Medulla oblongata (tissue), 1 donor: ENCODE results near the gene BEGAIN.
A peak's percentile ranks its signal among the peaks of the same experiment; 100 is the strongest.

Source experiments
- DNase-seq: peaks from one replicate; pipeline ENCODE4 v3.0.0-alpha.2; 2015; ENCODE audit errors: extremely low spot score

The BEGAIN gene, protein sequence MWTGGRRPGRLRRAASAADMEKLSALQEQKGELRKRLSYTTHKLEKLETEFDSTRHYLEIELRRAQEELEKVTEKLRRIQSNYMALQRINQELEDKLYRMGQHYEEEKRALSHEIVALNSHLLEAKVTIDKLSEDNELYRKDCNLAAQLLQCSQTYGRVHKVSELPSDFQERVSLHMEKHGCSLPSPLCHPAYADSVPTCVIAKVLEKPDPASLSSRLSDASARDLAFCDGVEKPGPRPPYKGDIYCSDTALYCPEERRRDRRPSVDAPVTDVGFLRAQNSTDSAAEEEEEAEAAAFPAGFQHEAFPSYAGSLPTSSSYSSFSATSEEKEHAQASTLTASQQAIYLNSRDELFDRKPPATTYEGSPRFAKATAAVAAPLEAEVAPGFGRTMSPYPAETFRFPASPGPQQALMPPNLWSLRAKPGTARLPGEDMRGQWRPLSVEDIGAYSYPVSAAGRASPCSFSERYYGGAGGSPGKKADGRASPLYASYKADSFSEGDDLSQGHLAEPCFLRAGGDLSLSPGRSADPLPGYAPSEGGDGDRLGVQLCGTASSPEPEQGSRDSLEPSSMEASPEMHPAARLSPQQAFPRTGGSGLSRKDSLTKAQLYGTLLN

DNA sequence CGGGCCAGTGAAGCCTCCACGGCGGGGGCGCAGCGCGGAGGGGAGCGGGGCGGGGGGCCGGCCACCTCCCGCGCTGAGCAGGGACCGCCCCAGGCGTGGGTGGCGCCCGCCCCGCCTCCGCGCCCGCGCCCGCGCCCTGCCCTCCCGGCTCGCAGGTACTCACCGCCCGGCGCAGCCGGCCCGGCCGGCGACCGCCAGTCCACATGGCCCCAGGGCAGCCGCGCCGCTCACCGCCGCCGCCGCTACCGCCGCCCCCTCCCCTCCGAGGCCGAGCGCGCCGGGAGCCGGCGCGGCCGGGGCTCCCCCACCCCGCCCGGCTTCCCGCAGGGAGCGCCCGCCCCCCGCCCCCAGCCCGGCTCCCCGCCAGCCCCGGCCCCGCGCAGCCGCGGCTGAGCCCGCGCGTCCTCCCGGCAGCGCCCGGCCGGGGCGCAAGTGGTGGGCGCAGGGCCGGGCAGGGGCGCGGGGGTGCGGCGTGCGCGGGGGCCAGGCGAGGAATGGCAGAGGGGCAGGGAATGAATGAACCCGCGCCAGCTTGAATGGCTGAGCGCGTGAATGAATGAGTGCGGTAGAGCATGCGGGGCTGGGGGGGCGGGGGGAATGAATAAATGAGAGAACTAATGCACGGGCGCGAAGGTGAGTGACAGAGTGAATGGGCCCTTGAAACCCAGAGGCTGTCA is at the start of gene BEGAIN:
Gene BEGAIN (minus strand): TSS at position 332 of the 677 bp plus-strand sequence. CDS start 127 bp downstream, at position 205.
- no peak for DNase-seq

DNA sequence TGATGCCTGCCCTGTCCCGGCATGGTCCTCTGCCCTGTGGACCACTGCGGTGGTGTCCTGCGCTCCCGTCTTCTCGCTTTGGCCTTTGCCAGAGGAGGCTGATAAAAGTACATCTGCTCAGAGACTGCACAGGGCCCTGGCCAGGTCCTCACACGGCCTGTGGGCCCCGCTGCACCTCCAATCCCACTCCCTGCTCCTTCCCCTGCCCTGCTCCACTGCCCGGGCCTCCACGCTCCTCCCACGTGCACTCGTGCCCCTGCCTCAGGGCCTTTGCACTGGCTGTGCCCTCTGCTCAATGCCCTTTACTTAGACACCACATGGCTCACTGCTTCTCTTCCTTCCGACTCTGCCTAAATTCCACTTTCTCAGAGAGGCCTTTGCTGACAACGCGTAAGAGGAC is 49.3 kb upstream of the BEGAIN start:
- DNase-seq: no peak

DNA sequence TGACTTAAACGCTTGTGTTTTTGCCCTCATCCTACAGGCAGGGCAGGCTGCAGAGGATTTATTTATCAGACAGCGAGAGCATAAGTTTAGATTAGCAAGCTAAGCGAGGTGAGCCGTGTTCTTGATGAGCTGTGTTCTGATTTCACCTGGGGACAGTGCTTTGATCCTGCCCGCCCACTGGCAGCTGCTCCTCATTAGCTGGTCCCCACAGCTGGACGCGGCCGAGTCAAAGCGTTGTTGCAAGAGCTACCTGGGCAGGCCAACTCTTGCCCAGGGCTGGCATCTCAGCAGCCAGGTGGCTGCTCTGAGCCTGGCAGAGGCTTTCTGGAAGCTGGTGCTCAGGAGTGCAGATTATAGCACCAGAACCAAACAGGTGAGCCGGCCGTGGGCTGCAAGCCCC is 46.8 kb upstream of the BEGAIN start:
- DNase-seq: no peak

DNA sequence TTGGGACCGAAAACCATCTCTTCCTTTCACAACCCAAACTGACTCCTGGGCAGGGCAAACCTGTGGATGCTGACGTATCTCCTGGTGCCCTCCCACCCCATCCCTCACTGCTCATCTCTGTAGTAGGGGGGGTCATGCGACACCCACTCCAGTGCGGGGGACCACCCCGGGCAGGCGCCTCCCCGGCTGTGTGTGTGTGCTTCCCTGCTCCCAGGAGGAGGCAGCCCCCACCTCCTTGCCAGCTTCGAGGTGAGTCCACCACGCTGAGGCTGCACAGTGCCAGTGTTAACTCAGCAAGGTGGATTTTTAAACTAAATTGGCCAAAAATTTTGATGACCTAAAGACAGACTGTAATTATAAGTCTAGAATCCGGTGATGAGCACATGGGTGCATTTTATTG is 46.2 kb upstream of the BEGAIN start:
- DNase-seq: no peak

DNA sequence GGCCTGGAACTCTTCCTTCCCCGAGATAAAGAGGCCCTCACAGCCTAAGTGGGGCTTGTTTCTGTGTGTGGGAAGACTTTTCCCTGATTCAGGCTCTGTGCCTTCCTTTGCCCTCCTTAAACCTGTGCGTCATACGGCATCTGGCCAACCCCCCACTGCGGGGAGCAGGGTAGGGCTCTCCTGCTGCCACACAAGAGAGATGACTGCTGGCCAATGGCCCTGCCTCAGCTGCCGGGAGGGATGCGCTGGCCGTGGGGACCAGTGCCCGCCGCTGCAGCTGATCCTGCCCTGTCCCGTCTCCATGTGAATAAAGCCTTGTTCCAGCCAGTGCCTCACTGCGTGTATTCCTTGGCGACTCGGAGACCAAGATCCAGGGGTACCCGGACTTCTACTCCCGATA is 42.5 kb upstream of the BEGAIN start:
- DNase-seq: peak; percentile 81

DNA sequence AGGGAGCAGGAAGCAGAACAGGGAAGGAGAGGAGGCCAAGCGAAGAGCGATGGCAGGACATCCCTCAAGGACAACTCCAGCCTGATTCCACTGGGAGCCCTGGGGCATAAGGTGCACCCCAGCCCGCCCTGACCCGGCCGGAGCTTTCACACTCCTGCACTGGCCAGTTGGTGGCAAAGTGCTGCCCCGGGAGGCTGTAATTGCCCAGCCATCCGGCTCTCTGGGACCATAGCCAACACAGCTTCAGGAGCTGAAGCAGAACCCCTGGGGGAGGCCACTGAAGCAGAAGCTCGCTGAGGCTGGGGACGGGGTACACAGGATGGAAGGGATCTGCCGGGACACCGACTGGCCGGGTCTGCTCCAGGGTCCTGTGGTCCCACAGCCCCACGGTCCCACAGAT is 41.9 kb upstream of the BEGAIN start:
- peak; percentile 16 for DNase-seq

DNA sequence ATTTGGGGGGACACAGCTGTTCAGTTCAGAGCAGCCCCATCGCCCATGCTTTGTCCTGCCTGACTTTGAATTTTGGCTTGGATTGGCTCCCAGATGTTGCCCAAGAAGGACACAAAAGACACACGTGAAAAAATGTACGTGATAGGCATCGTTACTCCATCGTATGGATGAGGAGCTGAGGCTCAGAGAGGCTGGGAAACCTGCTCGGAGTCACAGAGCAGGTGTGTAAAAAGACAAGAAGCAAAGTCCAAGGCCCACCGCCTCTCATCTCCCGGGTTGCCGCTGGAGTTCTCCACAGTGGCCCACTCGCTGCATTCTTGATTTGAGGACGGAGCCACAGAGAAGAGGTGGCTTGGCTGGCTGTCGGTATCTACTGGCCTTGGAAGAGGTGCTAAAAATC is 41.0 kb upstream of the BEGAIN start:
- no peak for DNase-seq

DNA sequence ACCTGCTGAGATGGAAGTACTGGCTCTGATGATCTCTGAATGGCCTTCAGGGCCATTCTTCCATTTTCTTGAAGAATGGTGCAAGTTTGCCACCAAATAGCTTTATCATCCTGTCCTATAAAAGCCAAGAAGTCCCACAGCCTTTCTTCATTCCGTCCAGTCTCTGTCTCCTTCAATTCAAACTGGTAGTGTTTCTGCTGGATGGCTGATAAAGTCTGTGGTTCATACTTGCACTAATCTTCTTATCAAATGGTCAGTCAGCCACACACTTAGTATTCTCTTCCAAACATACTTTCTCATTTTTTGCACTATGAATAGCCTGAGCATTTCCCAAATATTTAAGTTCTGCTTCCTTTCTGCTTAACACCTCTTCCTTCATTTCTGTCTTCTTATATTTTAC is 39.4 kb upstream of the BEGAIN start:
- DNase-seq: no peak

DNA sequence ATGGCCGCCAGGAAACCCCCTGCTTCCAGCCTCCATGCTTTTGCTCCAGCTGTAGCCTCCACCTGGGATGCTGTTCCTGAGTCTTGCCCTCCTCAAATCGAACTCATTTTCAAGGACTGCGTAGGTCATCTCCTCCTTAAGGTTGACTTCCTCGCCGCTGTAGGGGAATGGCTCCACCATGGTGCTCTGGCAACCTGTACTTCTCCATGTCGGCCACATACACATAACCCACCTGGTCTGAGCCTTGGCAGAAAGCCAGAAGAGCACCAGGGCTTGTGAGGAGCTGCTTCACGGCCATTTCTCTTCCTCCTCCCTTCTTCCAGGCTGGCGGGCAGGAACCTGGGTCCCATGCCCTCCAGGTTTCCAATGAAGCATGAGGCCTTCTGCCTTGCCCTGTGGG is 36.7 kb upstream of the BEGAIN start:
- no peak for DNase-seq

DNA sequence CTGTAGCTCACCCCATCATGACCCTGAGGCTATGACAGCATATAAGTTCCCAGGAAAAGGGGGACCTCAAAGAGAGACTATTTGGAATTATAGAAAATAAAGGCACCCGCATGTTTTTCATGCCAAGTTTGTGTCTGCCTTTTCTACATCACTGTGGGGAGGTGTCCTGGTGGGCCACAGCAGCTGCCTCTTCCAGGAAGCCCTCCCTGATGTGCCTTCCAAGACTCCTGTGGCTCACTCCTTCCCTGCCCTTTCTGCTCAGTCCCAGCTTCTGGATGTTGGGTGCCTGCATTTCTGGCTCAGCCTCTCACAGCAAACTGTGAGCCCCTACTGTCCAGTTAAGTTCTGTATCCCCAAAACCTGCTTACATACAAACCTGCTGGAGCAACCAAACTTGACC is 36.3 kb upstream of the BEGAIN start:
- no peak for DNase-seq

DNA sequence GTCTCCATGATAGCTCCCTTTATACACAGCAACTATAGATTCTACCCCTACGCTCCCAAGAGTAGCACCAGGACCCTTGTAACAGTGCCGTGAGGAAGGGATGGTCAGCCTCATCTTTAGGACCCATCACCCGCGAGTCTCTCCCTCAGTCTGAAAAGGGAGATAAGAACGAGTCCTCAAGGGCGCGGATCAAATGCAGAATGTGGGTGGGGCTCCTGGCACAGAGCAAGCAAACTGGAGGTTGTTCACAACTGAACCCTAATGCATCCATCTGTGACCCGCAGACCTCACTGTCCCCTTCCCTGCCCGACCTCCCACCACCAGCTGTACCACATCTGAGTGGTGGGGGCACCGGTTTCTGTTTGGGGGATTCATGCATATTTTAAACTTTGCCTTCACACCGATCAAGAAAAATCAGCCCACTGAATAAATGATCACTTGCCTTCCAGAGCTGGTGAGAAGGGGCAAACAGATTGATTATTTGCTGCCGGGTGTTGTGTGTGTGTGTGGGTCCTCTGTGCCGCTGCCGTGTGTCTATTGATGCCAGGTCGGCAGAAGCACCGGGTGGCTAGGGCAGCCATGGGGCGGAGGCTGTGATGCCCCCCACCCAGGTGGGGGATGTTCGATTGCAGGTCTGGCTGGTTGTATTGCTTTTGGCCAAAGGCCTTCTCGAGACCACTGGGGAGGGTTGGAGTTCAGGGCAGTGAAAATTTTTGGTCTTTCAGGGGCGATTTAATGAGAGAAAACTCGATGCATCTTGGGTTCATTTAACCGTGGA is 35.7 kb upstream of the BEGAIN start:
- DNase-seq: no peak

DNA sequence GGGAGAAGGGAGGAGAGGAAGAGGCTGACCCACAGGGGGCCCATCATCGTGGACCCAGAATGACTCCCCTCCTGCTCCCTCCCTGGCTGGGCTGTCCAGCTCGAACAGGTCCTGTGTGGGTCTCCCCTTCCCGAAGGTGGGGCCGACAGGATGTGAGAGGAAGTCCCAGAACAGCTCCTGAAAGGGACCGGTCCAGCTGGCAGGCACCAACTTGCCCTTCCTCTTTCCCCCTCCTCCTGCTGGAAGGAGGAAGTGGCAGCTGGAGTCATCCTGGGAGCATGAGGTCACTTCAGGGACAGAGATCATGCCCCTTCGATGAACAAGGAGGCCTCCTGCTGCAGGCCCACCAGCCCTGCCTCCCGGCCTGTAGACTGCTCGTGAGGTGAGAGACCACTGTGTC is 35.0 kb upstream of the BEGAIN start:
- no peak for DNase-seq

DNA sequence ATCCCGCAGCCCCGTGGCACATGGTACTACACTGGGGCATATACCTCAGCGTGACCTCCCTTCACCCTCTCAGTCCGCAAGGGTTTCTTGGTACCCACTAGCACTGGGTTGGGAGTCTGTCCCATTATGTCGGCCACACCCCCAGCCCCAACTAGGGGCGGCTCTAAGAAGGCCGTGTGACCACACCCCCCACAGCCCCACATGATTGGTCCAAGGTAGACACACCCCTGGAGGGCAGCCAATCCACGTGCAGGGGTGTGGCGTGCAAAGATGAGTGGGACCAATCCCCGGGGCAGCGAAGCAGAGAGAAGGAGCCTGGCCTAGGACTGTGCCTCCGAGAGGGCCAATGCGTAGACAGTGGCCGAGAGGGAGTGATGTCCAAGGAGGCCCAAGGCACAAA is 34.6 kb upstream of the BEGAIN start:
- DNase-seq: no peak

DNA sequence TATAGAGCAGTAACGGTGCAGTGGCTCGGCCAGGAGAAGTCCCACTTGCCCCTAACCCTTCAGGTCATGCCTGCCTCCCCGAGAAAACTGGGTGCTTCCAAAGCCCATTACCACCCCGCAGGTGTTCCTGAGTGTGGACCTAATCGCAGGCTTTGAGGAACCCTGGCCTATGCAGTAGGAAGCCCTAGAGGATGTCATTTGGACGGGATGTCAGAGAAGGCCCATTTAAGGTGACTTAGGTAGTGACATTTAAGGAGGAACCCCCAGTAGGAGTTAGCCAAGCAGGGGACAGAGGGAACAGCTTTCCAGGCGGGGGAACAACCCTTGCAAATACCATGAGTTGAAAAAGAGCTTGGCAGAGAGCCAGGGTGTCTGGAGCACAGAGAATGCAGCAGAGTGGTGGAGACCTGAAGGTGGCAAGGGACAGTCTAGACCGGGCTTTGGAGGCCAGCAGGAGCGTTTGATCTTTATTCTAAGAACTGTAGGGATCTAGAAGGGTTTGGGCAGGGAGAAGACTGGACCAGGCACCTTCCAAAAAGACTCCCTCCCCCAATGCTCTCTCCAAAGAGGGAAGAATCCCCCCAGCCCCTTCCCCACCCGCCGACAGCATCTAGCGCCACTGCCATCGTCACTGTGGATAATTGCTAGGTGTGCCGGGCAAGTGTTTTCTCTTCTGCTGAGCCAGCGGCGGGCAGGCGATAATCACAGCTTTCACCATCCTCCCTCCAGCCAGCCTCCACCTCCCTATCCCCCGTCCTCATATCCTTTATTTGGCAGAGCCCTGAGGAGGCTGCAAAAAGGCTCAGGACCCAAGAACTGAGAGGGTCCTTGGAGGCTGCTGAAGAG is 33.3 kb upstream of the BEGAIN start:
- no peak for DNase-seq

DNA sequence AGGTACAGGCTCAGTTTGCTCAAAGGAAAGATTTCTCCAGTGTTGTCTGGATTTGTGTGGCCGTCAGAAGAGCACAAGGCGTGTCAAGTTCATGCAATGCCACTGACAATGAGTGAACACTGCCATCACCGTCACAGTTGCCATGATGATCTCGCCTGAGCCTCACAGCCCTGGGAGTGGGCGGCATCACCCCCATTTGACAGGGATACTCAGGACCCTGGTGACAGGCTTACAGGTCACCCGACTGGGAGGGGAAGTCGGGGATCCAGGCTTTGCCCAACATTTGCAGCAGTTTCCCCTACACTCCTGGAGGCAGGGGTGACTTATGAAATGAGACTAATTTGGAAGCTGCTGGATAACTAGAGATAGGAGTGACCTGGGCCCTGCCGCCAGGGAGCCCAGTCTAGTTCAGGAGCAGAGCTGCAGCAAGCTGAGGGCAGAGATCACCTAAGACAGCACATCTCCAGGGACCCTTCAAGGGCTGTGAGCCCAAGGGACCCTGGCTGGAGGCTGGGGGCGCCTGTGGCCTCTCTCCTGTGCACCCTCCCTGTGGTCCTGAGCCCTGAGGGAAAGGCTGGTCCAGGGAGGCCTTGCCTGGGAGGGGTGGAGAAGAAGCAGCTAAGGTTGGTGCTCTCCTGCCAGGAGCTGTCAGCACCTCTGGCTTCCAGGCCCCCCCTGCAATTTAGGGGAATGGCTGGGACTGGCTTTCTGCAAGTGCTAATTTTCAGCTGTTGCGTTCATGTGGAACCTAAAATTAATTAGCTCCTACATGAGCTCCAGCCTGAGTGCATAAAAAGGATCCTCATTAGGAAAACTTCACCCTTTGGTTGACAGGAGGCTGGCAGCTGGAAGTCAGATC is 32.4 kb upstream of the BEGAIN start:
- DNase-seq: no peak

DNA sequence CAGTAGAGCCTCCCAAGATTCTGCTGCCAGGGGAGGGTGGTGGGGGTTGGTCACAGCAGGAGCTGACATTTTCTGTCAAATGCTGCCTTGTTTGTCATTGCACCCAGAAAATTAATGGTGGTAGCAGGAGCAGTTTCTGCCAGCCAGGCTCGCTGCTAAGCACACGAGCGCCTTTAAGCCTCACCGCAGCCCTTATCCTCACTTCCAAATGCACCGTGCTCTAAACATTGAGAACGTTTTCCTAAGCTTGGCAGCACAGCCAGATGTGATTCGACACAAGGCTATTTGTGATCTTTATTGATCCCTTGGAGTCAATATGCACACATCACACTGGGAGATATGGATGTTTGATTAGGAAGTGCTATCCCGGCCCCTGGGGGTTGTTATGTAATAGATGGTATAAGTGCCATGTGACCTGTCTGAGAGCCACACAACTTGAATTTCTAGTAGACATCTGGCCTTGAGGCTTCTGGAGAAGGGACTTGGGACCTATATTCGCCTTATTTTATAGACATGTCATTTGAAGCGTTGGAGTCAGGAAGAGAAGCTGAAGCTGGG is 31.6 kb upstream of the BEGAIN start:
- DNase-seq: no peak

DNA sequence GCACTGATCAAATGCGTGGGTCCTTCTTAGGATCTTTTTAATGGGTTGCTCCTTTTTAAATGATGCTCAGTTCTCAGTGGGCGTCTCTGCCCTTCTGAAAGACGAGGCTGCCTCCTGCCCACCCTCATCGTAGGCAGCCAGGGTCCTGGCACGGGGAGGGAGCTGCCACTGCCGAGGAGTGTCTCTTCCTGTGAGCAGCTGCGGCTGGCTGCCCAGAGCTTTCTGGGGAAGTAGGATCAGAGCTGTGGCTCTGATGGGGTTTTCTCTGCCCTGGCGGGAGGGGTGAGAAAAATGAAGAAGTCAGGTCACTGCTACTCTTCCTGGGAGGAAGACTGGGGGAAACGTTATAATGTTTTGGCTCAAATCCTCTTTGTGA is 31.1 kb upstream of the BEGAIN start:
- peak; percentile 84 for DNase-seq

DNA sequence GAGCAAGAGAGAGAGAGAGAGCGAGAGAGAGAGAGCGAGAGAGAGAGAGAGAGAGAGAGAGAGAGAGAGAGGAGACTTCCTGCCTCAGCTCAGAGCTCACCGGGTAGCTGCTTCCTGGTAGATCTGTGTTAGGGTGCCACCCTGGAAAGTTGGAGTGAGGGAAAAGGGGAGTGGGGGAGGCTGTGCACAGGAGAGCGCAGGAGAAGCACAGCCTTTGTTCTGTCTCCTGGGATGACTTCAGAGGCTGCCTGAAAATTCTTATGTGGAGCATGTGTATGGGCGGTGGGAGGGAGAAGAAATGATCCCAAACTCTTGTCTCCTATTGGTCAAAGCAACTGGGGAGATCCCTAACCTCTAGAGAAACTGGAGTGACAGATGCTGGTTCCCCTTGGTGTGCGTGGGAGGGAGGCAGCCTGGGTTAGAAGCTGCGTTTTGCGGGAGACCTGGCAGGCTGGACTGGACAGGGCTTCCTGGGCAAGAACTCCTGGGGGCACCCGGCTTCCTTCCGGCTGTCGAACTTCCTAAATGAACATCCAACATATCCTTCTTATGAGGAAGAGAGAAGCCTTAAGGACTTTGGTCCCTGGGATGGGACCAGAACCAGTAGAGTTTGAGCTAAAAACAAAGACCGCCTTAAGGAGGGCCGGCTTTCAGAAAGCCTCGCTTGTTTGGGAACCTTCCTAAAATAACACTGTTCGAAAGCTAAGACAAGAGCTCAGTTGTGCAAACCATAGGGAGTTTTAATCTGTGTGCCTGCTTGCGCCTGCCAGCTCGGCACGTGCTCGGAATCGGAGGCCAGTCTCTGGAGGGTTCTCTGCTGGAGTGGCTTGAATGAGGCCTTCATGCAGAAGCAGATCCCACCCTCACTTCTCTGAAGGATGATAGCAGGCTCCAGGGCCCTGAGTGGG is 30.4 kb upstream of the BEGAIN start:
- peak; percentile 82 for DNase-seq

DNA sequence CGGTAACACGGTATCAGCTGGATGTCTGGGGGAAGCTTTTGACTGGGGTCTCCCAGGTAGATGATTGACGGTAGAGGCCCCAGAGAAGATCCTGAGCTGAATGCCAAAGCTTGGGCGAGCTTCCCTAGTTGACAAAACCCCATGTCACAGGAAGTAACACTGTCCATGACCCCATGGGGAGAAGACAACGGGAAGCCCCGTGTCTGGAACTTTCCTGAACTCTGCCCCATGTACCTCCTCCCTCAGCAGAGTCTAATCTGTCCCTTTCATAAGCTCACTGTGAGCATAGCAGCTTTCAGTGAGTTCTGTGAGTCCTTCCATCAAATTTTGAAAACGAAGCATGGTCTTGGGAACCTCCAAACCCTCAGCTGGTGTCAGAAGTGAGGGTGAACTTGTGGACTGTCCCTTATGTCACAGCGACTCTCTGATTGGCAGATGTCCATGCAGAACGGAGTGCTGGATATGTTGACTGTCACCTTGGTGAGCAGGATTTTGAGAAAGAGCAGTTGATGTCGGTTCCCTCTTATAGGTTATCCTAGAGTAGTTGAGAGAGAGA is 29.7 kb upstream of the BEGAIN start:
- DNase-seq: peak; percentile 39
